Raji (cell line): ENCODE data around the gene FIBCD1.

Experiments
- POLR2A ChIP-seq: IDR thresholded peaks from 2 replicates; pipeline ENCODE4 v1.6.1; 2011; ENCODE audit warnings: low read depth, low read length, control low read depth; ENCODE audit not compliant: insufficient read depth

The FIBCD1 gene

DNA sequence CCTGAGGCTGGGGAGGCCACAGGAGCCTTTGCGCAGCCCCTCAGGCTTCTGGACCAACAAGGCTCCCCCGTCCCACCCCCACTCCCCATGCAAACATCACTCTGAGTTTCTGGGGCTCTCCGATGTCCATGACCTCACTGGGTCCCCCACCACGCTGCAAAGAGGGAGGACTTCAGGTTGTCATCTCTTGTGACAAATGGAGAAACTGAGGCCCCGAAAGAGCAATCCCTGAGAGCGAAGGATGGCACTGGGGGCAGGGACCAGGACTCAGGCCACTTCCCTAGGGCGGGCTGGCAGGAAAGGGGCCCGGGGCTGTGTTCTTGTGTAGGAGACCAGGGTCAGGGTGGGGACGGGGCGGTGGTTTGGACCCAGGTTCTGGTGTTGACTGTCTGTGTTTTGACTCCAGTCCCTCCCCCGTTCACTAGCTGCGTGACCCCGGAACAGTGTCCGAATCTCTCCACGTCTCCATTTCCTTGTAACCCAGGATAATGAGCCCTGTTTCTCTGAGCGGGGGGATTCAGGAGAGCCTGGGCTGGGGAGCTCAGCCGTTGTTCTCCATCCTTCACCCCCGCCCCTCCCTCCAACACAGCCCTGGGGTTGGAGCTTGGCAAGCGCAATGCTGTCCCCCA is 13.9 kb downstream of the FIBCD1 start:
- no peak for TF ChIP-seq POLR2A

- no peak for TF ChIP-seq POLR2A
These were observed 14.6 kb downstream of the FIBCD1 start for GRCh38 chr9:130924448-130924788.

- TF ChIP-seq POLR2A, result no peak
These were observed 15.2 kb downstream of the FIBCD1 start for GRCh38 chr9:130923611-130924447.

DNA sequence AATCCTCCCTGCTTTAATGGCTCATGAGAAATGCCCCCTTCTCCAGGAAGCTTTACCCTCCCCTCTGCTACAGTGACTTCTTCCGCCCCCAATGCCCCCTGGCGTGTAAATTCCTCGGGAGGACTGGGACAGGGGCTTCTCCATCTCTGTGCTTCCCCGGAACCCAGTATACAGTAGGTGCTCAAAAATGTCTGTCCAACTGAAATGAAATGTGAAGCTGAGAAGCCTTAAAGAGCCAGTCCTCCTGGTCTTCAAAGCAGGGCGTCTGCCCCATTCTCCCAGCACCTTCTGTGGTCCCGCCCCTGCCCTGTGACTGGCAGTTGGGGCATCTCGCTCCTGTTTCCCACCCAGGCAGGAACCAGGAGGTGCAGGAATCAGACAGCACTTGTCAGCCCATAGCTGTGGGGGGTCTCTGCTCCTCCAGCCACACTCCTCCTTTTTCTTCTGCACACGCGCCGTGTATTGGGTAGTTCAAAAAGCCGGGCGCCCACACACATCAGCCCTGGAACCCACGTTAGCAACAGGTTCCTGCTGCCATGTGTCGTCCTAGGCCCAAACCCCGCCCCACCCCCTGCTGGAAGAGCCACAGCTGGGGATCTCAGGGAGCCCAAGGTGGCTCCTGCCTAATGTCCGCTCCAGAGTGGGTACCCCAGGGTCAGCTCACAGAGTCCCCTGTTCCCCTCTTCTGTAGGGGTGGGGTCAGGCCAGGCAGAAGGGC is 16.0 kb downstream of the FIBCD1 start:
- TF ChIP-seq POLR2A, result no peak

DNA sequence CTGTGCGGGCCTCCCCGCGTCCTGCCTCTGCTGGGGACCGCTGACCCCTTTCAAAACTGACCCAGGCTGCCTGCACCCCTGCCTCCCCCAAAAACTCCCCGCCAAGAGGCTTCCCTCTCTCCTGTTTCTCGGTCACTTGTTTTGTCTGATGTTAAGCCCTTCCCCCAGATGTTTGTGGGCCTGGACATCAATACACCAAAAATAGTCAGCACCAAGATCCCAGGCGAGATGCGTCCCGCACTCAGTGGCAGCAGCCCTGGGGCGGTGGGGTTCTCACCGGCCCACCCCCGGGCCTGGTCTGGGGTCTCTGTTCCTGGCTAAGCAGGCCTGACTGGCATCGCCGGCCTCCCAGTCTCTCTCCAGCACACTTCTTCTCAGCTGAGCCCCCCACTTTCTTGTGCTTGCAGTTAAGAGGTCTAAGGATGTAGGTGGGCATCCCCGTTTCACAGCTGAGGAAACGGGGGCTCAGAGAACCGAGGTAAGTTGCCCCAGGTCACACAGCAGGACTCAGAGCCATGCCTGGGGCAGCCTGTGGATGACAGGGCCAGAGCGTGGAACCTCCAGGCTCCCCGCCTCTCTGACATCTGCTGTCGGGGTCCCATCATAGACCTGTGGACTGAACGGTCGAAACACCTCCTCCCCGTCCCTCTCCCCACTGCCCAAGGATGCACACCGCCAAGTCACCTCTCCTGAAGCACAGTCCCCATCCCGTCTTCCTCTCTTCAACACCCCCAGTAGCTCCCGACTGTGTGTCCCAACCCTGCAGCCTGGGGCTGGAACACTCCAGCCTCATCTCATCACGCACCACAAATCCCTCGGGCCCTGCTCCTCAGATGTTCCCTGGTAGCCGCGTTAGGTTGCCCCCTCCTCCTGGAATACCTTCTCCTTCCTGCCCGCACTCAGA is 16.8 kb downstream of the FIBCD1 start:
- TF ChIP-seq POLR2A, result no peak

- no peak for TF ChIP-seq POLR2A
These were observed 17.6 kb downstream of the FIBCD1 start for GRCh38 chr9:130921300-130921988.

- TF ChIP-seq POLR2A, result no peak
These were observed 18.2 kb downstream of the FIBCD1 start for GRCh38 chr9:130920762-130921299.

DNA sequence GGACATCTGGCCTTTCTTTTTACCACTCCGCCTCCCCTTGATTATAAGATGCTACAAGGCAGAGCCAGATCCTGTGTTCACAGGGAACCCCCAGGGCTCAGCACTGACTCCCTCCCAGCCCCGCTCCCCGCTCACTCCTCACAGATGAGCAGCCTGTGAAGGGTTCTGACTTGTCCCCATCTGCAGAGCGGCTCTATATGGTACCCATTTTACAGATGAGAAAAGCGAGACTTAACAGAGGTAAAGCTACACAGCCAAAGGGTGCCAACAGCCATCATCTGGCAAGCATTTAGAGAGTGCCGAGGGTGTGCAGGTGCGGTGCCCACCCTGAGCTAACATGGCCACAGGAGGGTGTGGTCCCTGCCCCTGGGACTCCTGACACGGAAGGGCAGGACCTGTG is 18.8 kb downstream of the FIBCD1 start:
- no peak for TF ChIP-seq POLR2A

DNA sequence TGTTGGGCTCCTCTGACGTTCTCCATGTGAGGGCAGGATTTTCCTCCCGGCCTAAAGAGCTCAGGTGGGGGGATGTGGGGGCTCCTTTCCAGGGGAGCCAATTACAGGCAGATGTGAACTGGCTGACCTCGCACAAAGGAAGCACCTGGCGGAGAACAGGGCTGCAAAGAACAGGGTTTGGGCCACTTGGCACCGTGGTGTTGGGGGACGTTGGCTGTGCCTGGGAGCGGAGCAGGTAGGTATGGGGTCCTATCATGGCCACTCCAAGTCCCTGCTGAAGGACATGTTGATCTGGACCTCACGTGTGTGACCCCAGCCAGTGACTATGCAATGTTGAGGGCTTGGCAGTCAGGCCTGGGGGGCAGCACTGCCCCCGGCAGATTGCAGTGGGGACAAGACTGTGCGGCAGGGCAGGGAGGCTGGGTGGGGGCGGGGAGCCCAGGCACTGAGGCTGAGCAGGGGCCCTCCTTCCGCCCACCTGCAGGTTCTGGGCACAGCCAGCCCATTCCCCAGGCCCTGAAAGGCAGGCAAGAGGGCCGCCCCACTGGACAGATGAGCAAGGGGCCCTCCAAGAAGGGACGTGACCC is 19.4 kb downstream of the FIBCD1 start:
- no peak for TF ChIP-seq POLR2A

- no peak for TF ChIP-seq POLR2A
These were observed 20.1 kb downstream of the FIBCD1 start for GRCh38 chr9:130918826-130919558.

GRCh38 chr9:130918101-130918825 is 20.8 kb downstream of the FIBCD1 start:
- TF ChIP-seq POLR2A, result no peak

GRCh38 chr9:130917168-130917960 is 21.7 kb downstream of the FIBCD1 start:
- TF ChIP-seq POLR2A, result no peak
